Brain pericyte (primary cell): ENCODE data around the gene TOP2A.
"Not testable (repeated sequence)": the region's sequence is repeated elsewhere in the genome, so short reads cannot be mapped to it uniquely, and the experiment has no call there.

Source experiments
- DNase-seq: peaks from one replicate; pipeline ENCODE4 v3.0.0-alpha.2; 2012; ENCODE audit warnings: low read depth, low spot score

TOP2A gene

DNA sequence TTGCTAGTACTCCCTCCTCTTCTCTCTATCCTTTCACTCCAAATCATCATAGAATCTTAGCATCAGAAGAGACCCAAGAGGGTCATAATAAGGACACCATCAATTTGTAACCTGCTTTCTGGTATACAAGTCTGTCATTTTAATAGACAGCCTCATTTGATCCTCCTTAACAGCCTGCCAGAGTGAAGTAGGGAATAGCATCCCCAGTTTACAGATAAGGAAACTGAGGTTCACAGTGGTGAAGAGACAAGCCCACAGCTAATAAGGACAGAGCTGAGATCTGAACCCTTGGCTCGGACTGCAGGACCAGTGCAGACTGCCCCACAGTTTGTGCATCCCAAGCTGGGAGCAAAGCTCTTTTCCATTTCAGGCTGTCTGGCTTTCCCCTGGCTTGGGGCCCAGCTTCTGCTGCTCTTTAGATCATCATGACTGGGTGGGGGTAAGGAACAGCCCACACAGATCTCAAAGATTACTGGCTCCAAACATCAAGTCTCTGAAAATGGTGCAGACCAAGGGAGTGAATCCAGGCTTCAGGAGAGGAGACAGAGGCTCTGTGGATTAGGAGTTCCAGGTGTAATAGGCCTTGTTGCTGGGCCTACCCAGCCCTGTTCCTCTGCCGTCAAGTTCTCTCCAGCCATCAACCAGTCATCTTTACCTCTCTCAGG is 15.3 kb upstream of the TOP2A start:
- no peak for DNase-seq

DNA sequence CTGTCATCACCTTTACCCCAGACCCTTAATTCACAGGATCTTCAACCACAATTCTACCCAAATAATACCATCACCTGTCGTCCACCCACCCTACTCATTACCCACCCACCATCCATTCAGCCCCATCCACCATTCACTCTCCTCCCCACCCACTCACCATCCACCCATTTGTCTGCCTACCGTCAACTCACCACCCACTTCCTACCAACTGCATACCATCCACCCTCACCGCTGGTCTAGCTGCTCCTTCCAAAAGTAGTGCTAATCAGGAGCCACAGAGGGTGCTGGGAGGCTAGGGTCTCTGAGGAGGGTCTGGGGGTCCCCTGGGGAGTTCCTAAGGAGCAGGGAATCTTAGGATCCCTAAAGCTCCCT is 13.5 kb upstream of the TOP2A start:
- no peak for DNase-seq

DNA sequence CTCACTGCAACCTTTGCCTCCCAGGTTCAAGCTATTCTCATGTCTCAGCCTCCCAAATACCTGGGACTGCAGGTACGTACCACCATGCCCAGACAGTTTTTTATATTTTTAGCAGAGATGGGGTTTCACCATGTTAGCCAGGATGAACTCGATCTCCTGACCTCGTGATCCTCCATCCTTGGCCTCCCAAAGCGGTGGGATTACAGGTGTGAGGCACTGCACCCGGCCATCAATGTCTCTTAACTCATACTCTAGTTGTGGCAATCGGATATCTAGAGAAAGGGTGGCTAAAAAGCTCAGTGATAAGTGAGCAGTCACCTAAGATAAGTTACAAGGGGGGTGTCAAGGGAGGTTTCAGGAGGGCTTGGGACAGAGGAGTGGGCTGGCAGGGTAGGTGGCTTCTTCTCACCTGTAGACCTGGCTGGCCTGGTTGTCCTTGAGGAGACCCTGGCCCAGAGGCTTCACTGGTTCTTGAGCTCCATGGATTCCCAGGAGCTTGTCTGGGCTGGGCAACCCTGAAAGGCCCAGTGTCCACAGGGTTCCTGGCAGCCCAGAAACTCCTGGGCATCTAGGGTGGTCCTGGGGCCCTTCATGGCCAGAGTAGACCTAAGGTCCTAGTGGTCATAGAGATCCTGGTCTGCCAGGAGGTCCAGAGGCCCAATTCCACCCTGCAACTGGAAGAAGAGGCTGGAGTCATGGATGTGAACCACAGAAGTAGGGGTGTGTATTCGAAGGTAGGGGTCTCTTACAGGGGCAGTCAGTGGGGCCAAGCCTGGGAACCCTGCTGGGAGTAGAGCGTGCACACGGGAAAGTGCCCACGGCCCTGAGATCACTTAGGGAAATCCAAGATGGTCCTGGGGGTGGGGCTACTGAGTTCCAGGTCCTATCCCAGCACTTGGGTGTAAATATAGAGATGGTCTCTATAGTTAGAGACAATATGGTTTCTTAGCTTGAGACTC is 12.9 kb upstream of the TOP2A start:
- no peak for DNase-seq

DNA sequence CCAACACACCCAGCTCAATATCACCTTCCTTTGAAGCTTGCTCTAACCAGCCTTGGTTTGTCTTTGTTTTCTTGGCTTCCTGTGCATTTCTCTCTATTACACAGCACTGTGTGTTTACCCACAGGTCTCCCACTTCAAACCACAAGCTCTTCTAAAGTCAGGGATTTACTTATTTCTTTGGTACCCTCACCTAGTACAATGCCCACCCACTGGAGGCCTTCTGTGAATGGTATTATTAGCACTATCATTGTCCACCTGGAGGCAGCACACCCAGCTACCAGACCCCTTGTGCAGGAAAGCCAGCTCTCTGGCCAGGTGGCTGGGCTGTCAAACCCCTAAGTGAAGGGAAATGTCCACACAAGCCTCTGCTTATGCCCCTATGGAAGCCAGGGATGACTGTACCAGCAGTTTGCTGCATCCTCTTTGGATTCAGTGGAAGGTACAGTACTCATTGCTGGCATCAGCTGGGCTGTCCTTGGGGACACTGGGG is 9.4 kb upstream of the TOP2A start:
- no peak for DNase-seq

DNA sequence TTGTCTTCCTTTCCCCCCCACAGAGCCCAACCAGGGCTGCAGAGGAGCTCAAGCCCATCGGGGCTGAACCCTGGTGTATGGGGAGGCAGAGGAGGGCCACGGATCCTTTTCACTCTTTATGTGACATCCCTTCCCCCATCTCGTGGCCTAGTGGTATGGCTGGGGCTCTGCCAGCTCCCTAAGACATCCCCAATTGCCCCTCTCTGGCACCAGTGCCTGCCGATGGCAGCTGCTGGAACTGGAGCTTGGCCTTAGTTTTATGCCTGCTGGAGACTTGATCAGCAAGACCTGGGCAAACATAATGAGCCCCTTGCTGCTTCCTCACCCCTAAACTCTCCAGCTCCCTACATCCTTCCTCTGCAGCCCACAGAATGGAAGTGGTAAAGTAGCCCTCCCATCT is 8.0 kb upstream of the TOP2A start:
- no peak for DNase-seq

DNA sequence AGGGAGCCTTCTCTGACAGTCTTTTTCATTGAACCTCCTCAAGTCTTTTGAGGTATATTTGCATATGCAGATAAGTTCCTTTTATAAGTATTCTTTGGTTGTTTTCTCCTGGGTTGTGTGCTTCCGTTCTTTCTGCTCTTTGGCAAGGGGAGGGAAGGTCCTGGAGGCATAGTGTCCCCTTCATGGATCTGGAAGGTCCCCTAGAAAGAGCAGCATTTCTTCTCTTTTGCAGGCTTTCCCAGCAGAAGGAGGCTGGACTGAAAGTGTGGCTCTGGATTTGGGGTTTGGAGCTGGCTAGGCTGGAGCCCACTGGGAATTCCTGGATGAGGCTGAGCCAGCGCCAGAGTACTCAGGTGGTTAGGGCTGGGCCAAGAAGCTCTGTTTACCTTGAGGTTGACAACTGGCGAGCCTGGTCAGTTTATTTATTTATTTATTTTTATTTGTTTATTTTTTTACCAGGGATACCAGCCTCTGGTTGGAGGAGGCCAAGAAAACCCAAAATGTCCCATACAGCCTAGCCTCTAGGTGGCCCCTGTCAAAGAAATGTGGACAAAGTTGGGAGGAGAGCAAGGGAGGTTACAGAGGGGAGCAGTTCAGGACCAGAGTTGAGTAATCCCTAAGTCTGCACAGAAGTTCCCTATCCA is 5.4 kb upstream of the TOP2A start:
- no peak for DNase-seq

DNA sequence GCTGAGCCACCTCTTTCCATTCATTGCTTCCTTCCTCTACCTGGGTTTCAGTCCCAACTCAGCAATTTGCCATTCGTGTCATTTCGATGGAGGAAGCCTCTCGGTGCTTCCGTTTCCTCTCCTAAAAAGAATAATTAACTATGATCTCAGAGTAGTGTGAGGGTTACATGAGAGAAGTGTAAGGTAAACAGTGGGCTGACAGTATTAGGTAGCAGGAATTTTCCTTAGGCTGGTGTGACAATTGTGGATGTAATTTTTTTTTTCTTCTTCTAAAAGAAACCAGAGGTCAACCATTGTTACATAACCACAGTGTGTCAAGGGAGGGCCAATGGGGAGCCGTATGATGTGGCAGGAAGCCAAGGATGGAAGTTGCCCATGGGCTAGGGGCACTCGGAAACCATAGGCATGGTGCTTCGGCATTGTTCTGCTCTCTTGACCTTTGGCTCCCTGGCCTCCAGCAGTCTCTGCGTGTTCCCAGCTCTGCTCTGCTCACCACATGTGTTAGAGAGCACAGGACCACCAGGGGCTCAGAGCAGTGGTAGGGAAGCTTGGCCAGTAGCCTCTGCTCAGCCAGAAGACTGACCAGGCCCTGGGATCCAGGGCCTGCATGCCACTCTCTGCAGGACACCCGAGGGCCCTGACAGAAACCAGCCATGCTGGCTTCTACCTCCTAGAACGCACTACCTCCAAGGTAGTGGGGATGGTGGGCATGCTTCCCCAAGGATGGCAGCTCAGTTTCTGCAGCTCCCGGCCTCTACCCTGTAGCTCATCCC is 2.0 kb upstream of the TOP2A start:
- DNase-seq, result peak; percentile 15

DNA sequence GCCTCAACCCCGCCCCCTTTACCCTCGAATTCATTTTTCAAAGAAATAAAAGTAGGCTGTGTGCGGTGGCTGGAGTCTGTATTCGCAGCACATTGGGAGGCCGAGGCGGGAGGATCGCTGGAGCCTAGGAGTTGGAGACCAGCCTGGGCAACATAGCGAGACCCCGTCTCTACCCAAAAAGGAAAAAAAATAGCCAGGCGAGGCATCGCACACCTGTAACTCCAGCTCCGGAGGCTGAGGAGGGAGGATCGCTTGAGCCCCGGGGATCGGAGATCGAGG is 671 bp upstream of the TOP2A start:
- no peak for DNase-seq

DNA sequence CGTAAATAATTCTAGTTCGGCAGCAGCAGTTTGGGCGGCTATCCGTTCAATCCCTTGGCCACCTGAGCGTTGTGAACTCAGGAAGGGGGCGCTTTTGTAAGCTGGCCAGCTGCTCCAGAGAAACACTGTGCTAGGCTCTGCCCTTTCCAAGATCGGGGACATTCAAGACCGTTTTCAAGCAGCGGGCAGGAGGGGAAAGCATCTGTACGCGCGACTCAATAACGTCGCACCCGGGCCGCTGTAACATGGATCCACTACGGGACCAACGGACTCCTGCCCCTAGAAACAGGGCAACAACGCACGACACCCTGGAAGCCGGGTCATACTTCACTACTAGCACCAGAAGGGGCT is 463 bp downstream of the TOP2A start:
- no peak for DNase-seq

DNA sequence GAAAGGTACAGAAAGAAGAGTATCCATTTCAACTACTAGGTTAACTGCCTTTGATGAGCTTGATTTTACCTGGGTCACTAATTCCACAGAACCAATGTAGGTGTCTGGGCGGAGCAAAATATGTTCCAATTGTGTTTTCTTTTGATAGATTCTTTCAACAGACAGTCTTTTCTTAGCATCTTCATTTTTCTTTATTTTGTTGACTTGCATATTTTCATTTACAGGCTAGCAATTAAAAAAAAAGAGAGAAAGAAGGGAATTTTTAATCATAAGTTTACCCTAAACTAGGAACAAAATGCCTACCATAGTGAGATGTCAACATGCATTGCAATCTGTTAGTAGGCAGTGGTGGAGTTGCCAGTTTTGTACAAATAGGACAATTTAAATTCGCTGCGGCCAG is 1.0 kb downstream of the TOP2A start:
- DNase-seq, result no peak

DNA sequence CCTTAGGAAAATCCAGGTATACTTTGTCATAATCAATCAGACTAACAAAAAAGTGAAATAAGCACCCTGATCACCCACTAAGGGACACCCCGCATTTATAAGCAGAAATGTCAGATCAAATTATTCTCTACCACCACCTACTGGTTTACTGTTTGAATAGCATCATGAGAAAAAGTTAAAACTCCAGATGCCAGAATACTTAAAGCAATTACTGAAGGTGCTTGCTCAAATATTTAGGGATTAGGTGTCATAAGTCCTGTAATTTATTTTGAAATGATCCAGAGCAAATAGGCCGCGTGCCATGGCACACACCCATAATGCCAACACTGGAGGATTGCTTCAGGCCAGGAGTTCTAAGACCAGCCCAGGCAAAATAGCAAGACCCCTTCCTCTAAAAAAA is 2.3 kb downstream of the TOP2A start:
- no peak for DNase-seq

DNA sequence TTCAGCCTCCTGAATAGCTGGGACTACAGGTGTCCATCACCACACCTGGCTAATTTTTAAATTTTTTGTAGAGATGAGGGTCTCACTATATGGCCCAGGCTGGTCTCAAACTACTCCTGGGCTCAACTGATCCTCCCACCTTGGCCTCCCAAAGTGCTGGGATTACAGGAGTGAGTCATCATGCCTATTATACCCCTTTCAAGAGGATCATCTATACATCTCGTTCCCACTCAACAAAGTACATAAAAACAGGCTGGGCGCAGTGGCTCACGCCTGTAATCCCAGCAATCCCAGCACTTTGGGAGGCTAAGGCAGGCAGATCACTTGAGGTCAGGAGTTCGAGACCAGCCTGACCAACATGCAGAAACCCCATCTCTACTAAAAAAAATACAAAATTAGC is 3.4 kb downstream of the TOP2A start:
- not testable (repeated sequence) for DNase-seq

DNA sequence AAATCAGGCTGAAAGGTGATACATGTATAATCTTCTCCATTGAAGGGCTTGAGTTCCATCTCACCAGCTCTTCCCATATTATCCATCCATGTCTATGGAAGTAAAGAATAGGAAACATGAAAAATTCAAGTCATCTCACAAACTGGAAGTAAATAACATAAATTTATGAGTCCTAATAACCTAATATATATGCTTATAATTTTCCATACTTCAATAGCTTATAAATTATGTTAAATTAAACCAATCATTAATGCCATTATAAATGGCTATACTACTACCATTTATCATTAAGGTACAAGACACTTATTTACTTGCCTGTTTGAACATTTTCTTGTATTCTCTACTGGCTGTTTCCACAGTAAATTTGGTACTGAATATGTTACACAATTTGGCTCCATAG is 4.8 kb downstream of the TOP2A start:
- DNase-seq, result no peak

DNA sequence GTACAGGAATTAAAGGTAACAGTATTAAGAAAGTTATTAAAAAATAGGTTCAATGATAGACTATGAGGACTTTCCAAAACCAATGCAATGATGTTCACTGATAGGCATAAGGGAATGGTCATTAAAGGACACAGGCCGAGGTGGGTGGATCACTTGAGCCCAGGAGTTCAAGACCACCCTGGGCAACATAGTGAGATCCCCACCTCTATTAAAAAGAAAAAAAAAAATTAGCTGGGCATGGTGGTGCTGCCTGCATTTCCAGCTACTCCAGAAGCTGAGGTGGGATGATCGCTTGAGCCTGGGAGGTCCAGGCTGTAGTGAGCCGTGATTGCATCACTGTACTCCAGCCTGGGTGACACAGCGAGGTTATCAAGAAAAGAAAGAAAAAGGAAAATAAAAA is 5.9 kb downstream of the TOP2A start:
- no peak for DNase-seq

DNA sequence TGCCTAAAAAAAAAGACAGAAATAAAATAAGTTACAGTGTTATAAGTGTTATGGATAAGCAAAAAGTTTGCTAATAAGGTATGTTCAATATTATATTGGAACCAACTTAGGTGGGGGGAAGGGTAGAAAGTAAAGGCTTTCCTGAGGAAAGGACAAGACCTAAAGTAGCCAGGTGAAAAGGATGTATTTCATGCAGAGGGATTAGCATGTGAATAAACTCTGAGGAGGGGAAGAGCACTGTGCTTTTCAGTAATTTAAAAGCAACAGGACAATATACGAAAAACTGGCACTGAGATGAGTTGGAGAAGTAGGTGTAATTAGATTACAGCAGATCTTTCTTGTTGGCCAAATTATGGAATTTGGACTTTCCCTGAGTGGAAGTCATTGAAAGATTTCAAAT is 7.6 kb downstream of the TOP2A start:
- DNase-seq, result no peak

DNA sequence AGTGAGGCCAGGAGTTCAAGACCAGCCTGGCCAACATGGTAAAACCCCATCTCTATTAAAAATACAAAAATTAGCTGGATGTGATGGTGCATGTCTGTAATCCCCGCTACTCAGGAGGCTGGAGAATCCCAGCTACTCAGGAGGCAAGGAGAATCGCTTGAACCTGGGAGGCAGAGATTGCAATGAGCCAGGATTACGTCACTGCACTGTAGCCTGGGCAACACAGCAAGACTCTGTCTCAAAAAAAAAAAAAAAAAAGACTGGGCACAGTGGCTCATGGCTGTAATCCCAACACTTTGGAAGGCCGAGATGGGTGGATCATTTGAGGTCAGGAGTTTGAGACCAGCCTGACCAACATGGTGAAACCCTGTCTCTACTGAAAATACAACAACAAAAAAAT is 8.2 kb downstream of the TOP2A start:
- not testable (repeated sequence) for DNase-seq

DNA sequence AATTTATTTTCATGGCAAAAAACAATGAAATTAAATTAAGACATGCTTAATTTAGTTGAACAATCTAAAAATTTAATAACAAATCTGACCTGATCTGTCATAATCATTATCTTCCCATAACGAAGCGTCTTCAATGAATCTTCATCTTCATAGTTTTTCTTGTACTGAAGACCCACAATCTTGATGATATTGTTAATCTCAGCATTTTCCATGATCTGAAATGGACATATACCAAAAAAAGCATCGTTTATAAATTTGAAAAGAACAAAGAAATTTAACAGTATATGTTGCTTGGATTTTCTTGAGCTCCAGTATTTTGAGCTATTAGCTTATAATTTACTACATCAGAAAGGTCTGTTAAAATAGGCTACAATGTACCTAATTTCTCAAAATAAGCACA is 10.2 kb downstream of the TOP2A start:
- DNase-seq, result no peak

DNA sequence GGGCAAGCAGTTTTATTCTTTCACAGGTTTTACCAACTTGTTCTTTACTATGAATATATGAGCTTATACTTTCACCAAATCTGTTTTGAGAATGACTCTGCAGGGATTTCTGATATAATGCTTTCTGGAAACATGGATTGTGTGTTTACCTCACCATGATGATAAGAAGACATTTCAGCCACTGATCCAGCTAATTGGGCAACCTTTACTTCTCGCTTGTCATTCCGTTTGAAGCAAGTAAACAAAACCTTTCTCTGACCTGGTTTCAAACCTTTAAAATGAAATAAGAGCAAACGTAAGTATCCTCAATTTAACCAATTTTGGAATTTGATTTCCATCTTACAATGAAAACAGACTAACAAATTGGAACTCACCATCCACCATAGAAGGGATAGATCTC is 13.7 kb downstream of the TOP2A start:
- no peak for DNase-seq

DNA sequence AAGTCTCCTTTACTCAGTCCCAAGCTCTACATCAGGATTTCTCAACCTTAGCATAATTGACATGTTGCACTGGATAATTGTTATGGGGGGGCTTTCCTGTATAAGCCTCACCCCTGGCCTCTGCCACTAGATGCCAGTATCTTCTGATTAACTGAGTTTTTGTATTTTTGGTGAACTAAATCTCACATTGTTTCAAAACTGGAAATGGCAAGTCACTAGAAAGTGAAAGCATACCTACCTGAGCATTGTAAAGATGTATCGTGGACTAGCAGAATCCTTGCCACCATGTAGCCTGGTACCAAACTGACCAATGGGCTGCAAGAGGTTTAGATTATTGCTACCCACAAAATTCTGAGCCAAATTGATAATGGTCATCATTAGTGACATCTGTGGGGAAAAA is 15.0 kb downstream of the TOP2A start:
- no peak for DNase-seq

DNA sequence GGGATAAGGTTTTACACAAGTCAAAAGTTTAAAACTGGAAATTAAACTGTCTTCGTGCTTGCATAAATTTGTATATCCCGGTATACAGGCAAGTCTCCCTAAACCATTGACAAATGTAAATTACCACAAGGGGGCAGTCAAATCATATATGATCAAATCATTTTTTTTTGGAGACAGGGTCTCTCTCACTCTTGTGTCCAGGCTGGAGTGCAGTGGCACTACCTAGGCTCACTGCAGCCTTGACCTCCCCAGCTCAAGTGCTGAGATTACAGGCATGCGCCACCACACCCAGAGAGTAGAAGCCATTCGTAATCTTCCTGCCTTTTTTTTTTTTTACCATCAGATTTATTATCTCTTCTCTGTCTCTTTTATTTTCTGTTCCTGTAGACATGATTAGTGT is 18.5 kb downstream of the TOP2A start:
- DNase-seq, result peak; percentile 39

DNA sequence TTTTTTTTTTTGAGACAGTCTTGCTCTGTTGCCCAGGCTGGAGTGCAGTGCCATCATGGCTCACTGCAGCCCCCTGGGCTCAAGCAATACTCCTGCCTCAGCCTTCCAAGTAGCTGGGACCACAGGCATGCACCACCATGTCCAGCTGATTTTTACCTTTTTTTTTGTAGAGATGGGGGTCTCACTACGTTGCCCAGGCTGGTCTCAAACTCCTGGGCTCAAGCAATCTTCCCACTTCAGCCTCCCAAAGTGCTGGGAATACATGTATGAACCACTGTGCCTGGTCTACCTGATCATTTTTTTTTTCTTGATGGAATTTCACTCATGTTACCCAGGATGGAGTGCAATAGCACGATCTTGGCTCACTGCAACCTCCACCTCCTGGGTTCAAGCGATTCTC is 31.1 kb downstream of the TOP2A start:
- DNase-seq, result not testable (repeated sequence)

DNA sequence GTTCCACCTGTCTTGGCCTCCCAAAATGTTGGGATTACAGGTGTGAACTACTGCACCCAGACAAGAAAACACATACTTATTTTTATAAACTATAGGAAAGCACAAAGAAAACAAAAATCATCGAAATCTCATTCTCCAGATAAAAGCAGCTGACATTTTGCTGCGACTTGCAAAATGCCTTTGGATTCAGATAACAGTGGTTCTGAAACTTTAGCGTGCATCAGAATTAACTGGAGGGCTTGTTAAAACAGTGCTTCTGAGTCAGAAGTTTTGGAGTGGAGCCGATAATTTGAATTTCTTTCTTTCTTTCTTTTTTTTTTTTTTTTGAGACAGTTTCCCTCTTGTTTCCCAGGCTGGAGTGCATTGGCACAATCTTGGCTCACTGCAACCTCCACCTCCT is 35.4 kb downstream of the TOP2A start:
- DNase-seq, result no peak
